GM18526 (cell line): ENCODE measurements around the gene IMMP2L.

Experiments
- POLR2A ChIP-seq: IDR thresholded peaks from 3 replicates; pipeline ENCODE4 v1.6.1; 2011; ENCODE audit not compliant: insufficient read length; ENCODE audit errors: extremely low read depth

The IMMP2L gene

GRCh38 chr7:110625294-110625693 is 937.0 kb downstream of the IMMP2L start:
- no peak for TF ChIP-seq POLR2A

GRCh38 chr7:110623436-110623835 is 938.9 kb downstream of the IMMP2L start:
- no peak for TF ChIP-seq POLR2A

- TF ChIP-seq POLR2A = no peak
Observed at GRCh38 chr7:110621289-110621688, 941.0 kb downstream of the IMMP2L start.

GRCh38 chr7:110620110-110620735 is 942.1 kb downstream of the IMMP2L start:
- TF ChIP-seq POLR2A = no peak
